B cell (primary cell): ENCODE data around the gene GPER1. TPM values are rescaled to one million over a fixed set of nuclear protein-coding genes. Genes with fewer than 3 reads are reported as not detected.

Source experiments
- ATAC-seq: fragments of 200-7000 bp; cut with Tn5 transposase; one replicate; pipeline ENCODE4 v1.10.0; 2021; ENCODE audit warnings: low read depth, mild to moderate bottlenecking, moderate number of reproducible peaks, moderate library complexity
- CTCF ChIA-PET: fragments of 350-600 bp; sonication (Branson Sonifier 250); formaldehyde crosslinking; loops from one replicate; lab custom pipeline; 2021; ENCODE audit warnings: antibody characterized with exemption, inconsistent platforms; lab: Charles Lee
- POLR2A ChIA-PET: fragments of 350-600 bp; sonication (Branson Sonifier 250); formaldehyde crosslinking; loops from one replicate; lab custom pipeline; 2021; ENCODE audit warnings: antibody characterized with exemption; lab: Charles Lee
- DNase-seq: peaks from one replicate; pipeline ENCODE4 v3.0.0; 2013
- H2AFZ ChIP-seq: 2 replicates; pipeline ENCODE4 v1.6.1; 2012; ENCODE audit warnings: mild to moderate bottlenecking, low read depth, low read length; ENCODE audit not compliant: insufficient read depth, poor library complexity, severe bottlenecking
- H3K27ac ChIP-seq, 2 donors: 1 replicate in 1 of 2; 2 replicates in 1 of 2; pipeline ENCODE4 v1.5.1; 2012 to 2013; ENCODE audit warnings: low read length in 2 of 2, mild to moderate bottlenecking in 2 of 2, moderate library complexity in 1 of 2
- H3K27me3 ChIP-seq, 4 experiments: fragments of 200-600 bp in 1 of 4; sonication (generic) in 1 of 4; replicated peaks in 1 of 4; 1 replicate in 2 of 4; 2 replicates in 2 of 4; pipeline versions ENCODE4 v1.6.1 to v1.7.0; 2013 to 2016; ENCODE audit warnings: low read length in 3 of 4, mild to moderate bottlenecking in 2 of 4, mixed read lengths in 1 of 4, moderate library complexity in 1 of 4; ENCODE audit not compliant: insufficient read depth in 4 of 4, control insufficient read depth in 3 of 4; ENCODE audit errors: control extremely low read depth in 1 of 4
- H3K36me3 ChIP-seq, 2 experiments: replicated peaks in 1 of 2; 1 replicate in 1 of 2; 2 replicates in 1 of 2; pipeline versions ENCODE4 v1.6.1 to v1.7.1; 2013; ENCODE audit warnings: low read length in 1 of 2; ENCODE audit not compliant: insufficient read depth in 2 of 2, control insufficient read depth in 1 of 2; ENCODE audit errors: control extremely low read depth in 1 of 2, extremely low read depth in 1 of 2
- H3K4me1 ChIP-seq, 2 donors: fragments of 200-600 bp in 1 of 2; sonication (generic) in 1 of 2; 1 replicate in 1 of 2; 2 replicates in 1 of 2; pipeline versions ENCODE4 v1.5.1 to v1.6.1; 2013 to 2017; ENCODE audit warnings: low read length in 2 of 2; ENCODE audit not compliant: control insufficient read depth in 2 of 2, insufficient read depth in 2 of 2
- H3K4me2 ChIP-seq: replicated peaks from 2 replicates; pipeline ENCODE3; 2012; ENCODE audit warnings: mild to moderate bottlenecking, low read depth, low read length; ENCODE audit not compliant: poor library complexity, severe bottlenecking
- H3K4me3 ChIP-seq, 5 experiments: fragments of 200-600 bp in 1 of 5; sonication (generic) in 1 of 5; 1 replicate in 3 of 5; 2 replicates in 2 of 5; pipeline versions ENCODE4 v1.5.1 to v1.7.0; 2011 to 2016; ENCODE audit warnings: low read length in 4 of 5, mild to moderate bottlenecking in 4 of 5, low read depth in 2 of 5, control low read depth in 1 of 5, moderate library complexity in 1 of 5; ENCODE audit not compliant: insufficient read depth in 1 of 5; ENCODE audit errors: control extremely low read depth in 1 of 5, extremely low read depth in 1 of 5
- H3K79me2 ChIP-seq: fragments of 200-600 bp; sonication (generic); one replicate; pipeline ENCODE4 v1.6.0; 2016; ENCODE audit warnings: low read length; ENCODE audit not compliant: control insufficient read depth, insufficient read depth
- H3K9ac ChIP-seq: fragments of 200-600 bp; sonication (generic); 2 replicates; pipeline ENCODE4 v1.6.1; 2017; ENCODE audit warnings: mild to moderate bottlenecking, low read length, moderate library complexity
- H3K9me3 ChIP-seq, 3 donors: one replicate each; pipeline versions ENCODE4 v1.6.1 to v1.7.1; 2013; ENCODE audit warnings: low read length in 2 of 3; ENCODE audit not compliant: control insufficient read depth in 2 of 3, insufficient read depth in 1 of 3; ENCODE audit errors: control extremely low read depth in 1 of 3
- H4K20me1 ChIP-seq: 2 replicates; pipeline ENCODE4 v1.6.0; 2012; ENCODE audit warnings: mild to moderate bottlenecking, low read length; ENCODE audit not compliant: insufficient read depth, control insufficient read depth, poor library complexity, severe bottlenecking
- H3K27ac Mint-ChIP-seq: one replicate; pipeline ENCODE4 v1.8.0; 2021; ENCODE audit warnings: mixed read lengths
- H3K27me3 Mint-ChIP-seq: one replicate; pipeline ENCODE4 v1.8.0; 2021; ENCODE audit warnings: mixed read lengths
- H3K4me1 Mint-ChIP-seq: one replicate; pipeline ENCODE4 v1.8.0; 2021; ENCODE audit warnings: mixed read lengths
- H3K4me3 Mint-ChIP-seq: one replicate; pipeline ENCODE4 v1.8.0; 2021; ENCODE audit warnings: mixed read lengths
- H3K9me3 Mint-ChIP-seq: one replicate; pipeline ENCODE4 v1.8.0; 2022; ENCODE audit warnings: mixed read lengths; ENCODE audit not compliant: insufficient read depth
- EZH2 ChIP-seq: IDR thresholded peaks from 2 replicates; pipeline ENCODE4 v1.6.1; 2012; ENCODE audit warnings: borderline replicate concordance, low read depth, mild to moderate bottlenecking, moderate library complexity, low read length; ENCODE audit not compliant: insufficient read depth, poor library complexity, severe bottlenecking
- WGBS: methylation state at CpG from one replicate; pipeline ENCODE4 v1.1.5; 2013; ENCODE audit warnings: missing lambda C conversion rate; ENCODE audit not compliant: insufficient coverage; 5-methylcytosine and 5-hydroxymethylcytosine counted together
- intact Hi-C: fragments of 100-400 bp; cut with micrococcal nuclease; formaldehyde crosslinking; loops from one replicate; pipeline ENCODE4 v1.10.0; 2022
- polyA plus RNA-seq: library from polyadenylated mRNA; depleted of rRNA; stranded (reverse); fragments of >200 nt; gene quantifications from 2 replicates; pipeline ENCODE4 v1.2.3, GENCODE V29; 2012
- total RNA-seq, 2 donors: library from RNA; stranded (reverse); fragments of 120-200 nt in 1 of 2; gene quantifications; 1 replicate in 1 of 2; 2 replicates in 1 of 2; pipeline versions ENCODE4 v1.2.3 to v1.2.4, GENCODE V29; 2013 to 2022
- TF ChIP-seq, protein P1 (sequence below): fragments of 200-600 bp; IDR thresholded peaks from one replicate; pipeline ENCODE4 v1.8.0; 2022; ENCODE audit warnings: antibody characterized with exemption, mild to moderate bottlenecking

GPER1 gene
- total and polyA plus RNA-seq, 2 donors (not counting 1 experiment from before 2014, with no cell fraction given) = 3.2 to 21.3 TPM

DNA sequence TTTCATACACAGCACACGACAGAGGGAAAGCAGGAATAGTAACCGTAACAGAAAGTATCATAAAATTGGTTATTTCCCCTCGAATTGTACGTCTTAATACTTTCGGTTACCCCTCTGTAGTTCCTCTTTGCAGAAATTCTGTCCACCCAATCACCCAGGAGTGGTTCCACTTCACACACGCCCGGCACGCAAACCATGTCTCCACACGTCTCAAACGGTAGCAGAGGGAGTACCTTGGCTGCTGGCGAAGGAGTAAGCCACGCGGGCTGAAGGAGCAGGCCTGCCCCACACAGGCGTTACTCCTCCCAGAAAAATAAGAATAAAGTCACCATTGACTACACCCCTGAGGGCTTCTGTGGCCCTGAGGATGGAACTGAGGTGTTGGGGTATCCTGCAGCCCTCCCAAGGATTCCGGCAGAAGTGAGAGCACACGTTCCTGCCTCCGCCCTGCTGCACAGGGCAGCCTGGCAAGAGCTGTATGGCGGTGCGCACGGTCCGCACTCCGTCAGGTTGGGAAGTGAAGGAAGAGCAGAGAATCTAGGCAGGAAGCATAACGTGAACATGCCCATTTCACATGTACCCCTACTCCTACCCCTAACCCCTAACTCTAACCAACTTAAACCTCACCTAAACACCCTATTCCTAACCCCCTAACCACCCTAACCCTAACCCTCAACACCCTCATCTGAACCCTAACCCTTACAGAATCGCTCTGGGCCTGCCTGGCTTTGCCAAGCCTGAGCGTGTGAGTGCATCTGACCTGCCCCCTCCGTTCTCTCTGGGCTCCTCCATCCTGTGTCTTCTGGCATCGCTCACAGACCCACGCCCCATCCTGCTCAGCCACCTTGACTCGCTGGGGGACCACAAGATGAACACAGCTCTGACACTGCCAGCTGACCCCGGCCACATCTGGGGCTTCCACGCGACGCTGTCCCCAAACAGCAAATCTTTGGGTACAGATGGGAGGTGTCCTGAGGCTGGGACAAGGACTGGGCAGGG, 25.3 kb upstream of the GPER1 start:
- TF ChIP-seq, protein P1, sequence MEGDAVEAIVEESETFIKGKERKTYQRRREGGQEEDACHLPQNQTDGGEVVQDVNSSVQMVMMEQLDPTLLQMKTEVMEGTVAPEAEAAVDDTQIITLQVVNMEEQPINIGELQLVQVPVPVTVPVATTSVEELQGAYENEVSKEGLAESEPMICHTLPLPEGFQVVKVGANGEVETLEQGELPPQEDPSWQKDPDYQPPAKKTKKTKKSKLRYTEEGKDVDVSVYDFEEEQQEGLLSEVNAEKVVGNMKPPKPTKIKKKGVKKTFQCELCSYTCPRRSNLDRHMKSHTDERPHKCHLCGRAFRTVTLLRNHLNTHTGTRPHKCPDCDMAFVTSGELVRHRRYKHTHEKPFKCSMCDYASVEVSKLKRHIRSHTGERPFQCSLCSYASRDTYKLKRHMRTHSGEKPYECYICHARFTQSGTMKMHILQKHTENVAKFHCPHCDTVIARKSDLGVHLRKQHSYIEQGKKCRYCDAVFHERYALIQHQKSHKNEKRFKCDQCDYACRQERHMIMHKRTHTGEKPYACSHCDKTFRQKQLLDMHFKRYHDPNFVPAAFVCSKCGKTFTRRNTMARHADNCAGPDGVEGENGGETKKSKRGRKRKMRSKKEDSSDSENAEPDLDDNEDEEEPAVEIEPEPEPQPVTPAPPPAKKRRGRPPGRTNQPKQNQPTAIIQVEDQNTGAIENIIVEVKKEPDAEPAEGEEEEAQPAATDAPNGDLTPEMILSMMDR = no peak
- no peak for TF ChIP-seq EZH2
- peak overlapping the region; percentile 2 for H2AFZ ChIP-seq
- peaks cover 48% of the 10 kb centered on the region for H4K20me1 ChIP-seq
- Mint-ChIP-seq H3K4me1 (peaks cover 56% of the 10 kb centered on the region), H3K9me3 (no peaks in the 10 kb centered on the region), H3K27ac (peak overlapping the region; percentile 71), H3K27me3 (peaks cover 25% of the 10 kb centered on the region), H3K4me3 (peak overlapping the region; percentile 68)
- WGBS = 64% methylated on average over 24 of the region's 33 CpGs
- H3K27ac ChIP-seq = peak overlapping the region in 1 of 2 donors; percentile 27
- H3K9ac ChIP-seq = peak overlapping the region; percentile 36
- ChIA-PET POLR2A (interaction anchor here (0.8 to 4.4 kb wide), 2 partner anchors 39 to 69 kb away, joined by 3 to 47 read pairs; no protein-coding TSS in a partner anchor), CTCF (interaction anchor here (2.4 to 16.5 kb wide), 4 partner anchors 23 to 67 kb away, joined by 7 to 496 read pairs (median 32); no protein-coding TSS in a partner anchor)
- H3K36me3 ChIP-seq = no peaks in the 10 kb centered on the region
- peak; percentile 89 for DNase-seq
- peak overlapping the region; percentile 75 for H3K4me2 ChIP-seq
- H3K9me3 ChIP-seq = peaks cover 0 to 19% (median 0%) of the 10 kb centered on the region in 3 donors
- no peaks in the 10 kb centered on the region for H3K79me2 ChIP-seq
- H3K27me3 ChIP-seq = peaks cover 0 to 46% (median 17%) of the 10 kb centered on the region in 4 experiments
- intact Hi-C loops = loop anchor here (1.0 to 10.0 kb wide), 3 partner anchors 33 to 148 kb away; no protein-coding TSS in a partner anchor
- peak overlapping the region in 3 of 5 experiments; percentile 0 to 23 (median 12) for H3K4me3 ChIP-seq
- peak; percentile 69 for ATAC-seq
- H3K4me1 ChIP-seq = peaks cover 37 to 49% of the 10 kb centered on the region in 2 donors
